Measurements from ENCODE around the gene LDB2.
"Not testable (repeated sequence)": the region's sequence is repeated elsewhere in the genome, so short reads cannot be mapped to it uniquely, and the experiment has no call there.

The LDB2 gene

DNA sequence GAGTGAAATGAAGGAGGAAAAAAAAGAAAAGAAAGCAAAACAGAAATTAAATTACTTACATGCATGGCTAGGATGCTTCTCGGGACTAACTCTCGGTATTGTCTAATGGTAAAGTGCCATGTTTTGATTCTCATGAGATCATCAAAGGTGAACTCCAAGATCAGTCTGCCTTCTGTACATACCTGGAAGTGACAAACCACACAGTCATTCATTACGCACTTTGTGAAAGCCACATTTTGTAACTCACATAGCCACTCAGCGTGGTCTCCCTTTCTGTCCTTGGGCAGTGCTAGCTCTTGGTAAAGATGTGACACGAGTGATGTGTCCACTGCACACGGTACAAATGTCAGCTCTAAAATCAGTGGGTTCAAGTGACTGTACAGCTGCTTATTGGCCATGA is 309.8 kb downstream of the LDB2 start:
- no peak for DNase-seq

DNA sequence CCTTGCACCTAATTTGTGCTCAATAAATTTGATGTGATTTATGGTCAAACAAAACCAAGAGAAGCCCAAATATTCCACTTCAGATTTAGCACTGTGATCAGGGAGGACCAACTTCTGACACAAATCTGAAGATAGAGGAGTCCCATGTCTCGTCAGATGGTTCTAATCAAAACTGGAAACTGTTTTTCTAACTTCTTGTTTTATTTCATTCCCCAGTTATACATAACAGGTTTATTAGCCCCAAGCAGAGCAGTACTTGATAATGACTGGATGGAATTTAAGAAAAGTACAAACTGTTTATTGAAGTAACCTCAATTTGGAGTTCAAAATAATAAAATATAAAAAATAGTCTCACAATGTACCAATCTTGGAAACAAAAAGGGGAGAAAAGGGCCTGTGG is 310.3 kb downstream of the LDB2 start:
- DNase-seq = no peak

DNA sequence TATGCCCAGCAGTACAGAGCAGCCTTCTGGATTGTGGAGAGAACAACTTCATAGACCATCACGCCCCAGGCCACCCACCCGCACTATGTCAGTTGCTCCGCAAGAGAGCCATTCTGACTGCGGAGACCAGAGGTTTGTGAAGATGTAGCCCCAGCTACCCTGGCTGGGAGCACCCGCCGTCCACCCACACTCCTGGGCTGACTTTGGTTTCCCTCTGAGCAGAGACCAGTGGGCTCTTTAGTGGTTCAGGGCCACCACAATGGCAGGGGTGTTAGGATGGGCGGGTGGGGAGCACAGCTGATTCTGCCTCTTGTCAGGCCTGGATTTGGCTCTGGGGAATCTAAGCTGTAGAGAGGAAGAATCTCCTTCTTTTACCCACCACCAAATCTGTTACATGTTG is 313.4 kb downstream of the LDB2 start:
- DNase-seq = no peak

DNA sequence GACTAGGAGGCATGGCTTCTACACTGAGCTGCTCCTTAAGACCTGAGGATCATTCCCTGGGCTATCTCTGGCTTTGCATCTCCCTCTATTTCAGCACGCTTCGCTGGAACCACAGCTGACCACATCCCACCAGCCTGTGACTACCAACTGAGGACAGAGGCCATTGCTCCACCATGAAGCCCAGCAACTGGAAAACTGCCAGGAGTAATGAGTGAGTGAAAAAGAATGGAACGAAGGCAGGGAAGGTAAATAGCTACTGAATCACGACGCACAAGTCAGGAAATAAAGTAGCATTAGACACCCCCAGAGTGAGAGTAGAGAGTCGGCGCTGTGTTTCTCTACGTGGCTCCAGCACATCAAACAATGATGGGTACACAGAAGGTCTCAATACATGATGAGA is 314.7 kb downstream of the LDB2 start:
- no peak for DNase-seq

DNA sequence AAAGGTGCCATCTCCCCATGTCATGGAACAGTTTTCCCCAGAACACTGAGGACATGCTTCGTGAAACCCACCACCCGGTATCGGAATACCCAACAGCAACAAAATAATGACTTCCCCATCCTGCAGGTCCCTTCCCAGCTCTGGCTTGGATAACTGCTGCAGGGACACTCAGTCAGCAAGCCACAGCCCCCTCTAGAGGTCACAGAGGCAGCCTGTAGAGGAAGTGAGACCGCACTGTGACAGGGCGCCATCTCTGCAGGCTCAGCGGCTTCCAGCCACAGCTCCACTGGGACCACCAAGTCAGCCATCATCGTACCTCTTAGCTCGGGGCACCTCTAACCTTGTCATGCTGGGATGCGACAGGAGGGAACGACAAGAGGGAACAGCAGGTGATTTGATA is 315.9 kb downstream of the LDB2 start:
- DNase-seq = no peak

DNA sequence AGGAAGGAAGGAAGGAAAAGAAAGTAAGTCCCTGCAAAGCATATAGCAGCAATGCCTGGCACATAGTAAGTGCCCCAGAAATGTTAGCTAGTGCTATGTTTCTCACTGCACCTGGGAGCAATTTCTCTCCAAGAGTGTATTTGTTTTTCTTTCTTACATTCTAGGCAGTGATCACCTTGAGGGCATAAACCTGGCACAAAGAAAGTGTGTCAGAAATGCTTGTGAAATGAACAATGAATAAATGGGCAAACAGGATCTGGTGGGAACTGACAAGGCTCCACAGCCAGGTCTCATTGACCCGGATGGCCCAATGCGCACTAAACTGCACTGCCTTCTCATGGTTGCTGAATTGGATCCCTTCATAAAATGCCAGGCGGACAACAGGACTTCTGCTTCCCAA is 316.4 kb downstream of the LDB2 start:
- no peak for DNase-seq

DNA sequence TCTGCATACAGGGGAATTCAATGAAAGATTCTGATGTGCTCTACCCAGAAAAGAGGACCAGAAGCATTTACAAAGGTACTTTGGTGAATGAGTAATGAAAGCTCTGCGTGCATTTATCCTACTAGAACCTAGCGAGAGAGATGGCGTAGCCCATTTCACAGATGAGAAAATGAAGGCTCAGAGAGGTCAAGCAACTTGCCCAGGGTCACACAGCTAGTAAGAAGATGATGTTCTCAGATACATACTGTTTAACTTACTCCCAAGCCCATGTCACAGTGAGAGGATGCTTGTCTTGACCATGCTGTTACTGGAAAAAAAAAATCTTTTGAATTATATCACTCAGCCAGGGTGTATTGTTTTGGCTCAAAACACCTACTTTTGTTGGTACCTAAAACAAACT is 317.3 kb downstream of the LDB2 start:
- DNase-seq = no peak

DNA sequence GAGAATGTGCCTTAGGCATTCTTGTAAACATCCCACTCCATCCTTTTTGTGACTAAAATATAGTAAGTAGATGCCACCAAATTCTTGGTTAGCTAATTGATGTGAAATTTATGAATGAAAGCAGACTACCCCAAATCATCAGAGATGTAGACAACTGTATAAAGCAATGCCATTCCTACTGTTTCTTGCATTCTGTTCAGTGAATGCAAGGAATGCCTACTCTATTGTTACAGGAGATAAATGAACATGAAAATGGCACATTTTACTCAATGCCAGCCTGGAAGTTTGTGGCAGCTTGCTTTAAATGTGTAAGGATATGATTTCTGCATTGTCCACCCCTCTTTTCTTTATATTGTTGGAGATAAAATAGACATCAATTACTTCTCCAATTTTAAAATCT is 317.9 kb downstream of the LDB2 start:
- DNase-seq = no peak

DNA sequence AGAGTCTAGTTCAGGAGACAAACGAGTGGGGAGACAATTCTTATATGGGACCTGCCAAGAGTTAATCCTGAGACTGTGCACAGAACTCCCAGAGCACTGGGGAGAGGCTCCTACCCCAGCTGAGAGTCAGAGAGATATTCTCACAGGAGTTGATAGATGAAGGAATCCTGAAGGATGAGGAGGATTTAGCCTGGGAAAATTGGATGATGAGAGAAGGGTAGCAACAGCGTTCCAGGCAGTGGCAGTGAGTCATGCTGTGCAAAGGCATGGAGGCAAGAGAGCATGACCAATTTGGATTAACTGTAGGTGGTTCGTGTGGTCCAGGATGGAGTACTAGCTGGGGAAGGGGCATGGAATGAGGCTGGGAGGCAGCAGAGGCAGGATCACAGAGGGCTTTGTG is 318.6 kb downstream of the LDB2 start:
- DNase-seq = no peak

DNA sequence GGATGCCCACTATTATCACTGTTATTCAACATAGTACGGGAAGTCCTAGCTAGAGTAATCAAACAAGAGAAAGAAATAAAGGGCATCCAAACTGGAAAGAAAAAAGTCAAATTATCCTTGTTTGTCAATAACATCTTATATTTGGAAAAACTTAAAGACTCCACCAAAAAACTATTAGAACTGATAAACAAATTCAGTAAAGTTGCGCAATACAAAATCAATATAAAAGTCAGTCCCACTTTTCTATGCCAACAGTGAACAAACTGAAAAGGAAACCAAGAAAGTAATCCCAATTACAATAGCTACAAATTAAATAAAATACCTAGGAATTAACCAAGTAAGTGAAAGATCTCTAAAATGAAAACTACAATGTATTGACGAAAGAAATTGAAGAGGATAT is 321.3 kb downstream of the LDB2 start:
- DNase-seq = no peak

DNA sequence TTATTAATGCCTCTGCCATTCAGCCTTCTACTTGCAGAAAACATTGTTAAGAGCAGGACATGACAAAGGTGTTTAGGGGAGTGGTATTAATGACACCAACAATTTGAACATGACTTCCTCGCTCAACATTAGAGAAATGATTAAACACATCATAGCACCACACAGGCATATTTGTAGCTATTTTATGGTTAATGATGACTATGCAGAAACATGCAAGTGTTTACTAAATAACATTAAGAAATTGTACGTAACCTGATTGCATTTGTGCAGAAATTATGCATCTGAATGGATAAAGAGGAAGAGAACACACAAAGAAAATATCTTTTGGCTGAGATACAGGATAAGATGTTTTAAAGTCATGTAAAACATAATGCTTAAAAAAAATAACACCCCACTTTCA is 323.5 kb downstream of the LDB2 start:
- no peak for DNase-seq

DNA sequence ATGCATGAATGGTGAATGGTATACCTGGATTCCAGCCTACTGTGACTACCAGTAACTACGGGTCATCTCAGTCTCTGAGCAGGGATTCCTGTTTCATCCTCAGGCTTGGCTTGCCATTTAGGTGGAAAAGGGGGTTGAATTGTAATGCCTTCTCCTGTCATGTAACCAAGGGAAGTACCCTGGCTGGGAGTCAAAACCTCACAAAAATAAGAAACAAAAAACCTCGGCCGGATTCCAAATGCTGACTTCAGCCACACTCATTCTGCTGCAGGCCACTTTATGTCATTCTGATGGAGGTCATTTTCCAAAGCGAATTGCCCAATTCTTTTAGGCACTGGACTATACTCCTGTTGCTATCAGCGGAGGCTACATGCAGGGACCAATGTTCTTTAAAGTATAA is 324.7 kb downstream of the LDB2 start:
- DNase-seq = no peak

DNA sequence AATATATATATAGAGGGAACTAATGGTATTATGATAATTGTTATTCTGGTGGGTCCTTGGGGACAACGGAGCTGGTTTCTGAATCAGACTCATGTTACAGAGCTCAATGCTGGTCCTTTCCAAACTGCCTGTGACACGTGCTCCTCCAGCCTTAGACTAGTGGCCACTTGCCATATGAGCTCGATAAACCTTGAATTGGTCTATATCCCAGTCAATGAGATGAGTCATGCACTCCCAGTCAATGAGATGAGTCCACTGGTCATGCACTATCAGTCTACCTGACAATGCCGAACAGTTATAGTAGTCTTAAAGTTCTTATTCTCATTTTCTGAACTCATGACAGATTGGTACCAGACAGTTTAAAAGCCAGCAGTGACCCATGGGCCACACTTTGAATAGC is 325.2 kb downstream of the LDB2 start:
- no peak for DNase-seq

DNA sequence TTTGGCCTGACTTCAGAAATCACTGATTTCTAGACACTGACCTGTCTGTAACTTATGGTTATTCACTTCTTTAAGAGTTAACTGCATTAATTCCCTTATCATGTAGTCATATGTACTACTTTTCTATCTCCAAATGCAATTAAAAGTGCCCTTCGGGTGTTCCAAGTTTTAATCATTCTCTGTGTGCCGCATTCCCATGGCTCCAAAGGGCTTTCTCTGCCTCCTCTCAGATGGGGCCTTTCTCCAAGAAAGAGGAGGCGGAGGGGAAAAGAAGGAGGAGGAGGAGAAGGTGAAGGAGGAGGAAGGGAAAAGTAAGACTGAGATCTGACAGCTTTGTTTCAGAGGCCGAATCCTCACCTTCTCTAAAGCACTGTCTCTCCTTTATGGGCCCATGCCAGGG is 325.8 kb downstream of the LDB2 start:
- no peak for DNase-seq

DNA sequence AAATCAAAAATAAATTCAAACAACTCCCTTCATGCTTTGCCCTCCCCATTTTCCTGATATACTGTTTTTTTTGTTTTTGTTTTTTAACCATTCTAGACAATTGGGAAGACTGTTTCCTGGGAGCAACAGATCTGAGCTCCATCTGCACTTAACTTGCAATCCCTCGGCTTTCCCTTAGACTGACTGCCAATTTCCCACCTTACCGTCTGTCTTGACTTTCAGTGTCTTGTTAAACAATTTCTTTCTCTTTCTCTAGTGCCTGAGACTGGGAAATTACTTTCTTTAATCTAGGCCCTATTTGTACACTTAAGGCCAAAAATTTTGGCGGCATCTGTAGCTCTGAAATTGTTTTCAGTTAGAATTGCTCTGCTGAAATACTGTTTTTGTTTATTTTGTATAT is 326.3 kb downstream of the LDB2 start:
- DNase-seq = no peak

DNA sequence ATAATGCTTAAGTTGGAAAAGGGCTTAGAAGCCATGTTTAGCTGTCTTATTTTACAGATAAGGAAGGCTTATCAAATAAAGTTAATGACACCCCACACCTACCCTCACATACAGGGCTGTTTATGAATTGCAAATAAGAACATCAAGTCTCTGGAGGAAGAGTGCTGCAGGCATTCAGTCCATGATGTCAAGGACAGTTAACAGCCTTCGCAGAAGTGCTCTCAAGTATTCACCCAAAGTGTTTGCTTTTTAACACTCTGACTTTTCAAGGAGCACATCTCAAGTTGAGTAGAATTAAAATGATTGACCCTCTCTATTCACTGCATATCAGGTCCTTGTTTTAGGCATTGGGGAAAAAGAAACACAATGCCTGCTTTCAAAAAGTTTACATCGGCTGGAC is 328.7 kb downstream of the LDB2 start:
- DNase-seq = no peak

DNA sequence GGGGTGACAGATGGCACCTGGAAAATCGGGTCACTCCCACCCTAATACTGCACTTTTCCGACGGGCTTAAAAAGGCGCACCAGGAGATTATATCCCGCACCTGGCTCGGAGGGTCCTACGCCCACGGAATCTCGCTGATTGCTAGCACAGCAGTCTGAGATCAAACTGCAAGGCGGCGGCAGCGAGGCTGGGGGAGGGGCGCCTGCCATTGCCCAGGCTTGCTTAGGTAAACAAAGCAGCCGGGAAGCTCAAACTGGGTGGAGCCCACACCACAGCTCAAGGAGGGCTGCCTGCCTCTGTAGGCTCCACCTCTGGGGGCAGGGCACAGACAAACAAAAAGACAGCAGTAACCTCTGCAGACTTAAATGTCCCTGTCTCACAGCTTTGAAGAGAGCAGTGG is 341.1 kb downstream of the LDB2 start:
- DNase-seq = not testable (repeated sequence)

DNA sequence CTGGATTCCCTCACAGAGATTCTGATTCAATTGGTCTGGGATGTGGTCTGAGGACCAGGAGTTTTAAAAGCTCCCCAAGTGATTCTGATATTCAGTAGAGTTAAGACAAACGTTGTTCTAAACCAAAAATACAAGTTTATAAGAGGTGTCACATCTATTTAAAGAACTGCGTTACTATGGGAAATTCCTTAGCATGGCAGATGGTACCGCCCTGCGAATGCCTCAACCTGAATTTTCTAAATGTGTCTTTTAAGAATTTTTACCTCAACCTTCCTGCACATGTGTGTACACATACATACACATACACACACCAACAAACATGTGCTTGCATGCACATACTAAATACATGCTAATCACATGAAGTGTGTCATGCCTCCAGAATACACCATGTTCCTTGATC is 343.3 kb downstream of the LDB2 start:
- no peak for DNase-seq

DNA sequence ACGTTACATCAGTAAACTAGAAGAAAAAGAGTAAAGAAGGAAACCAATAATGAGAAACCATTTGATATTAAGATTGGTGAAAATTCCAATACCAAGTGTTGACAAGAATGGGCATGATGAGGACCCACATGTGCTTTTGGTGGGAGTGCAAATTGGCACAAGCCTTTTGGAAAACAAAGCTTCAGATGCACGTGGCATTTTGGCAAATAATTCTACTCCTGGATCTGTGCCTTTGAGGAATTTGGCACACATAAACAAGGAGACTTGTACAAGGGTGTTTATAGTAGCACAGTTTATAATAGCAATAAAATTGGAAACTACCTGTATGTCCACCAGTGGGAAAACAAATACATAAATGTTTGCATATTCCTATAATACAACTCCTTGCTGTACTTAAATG is 347.9 kb downstream of the LDB2 start:
- DNase-seq = no peak

DNA sequence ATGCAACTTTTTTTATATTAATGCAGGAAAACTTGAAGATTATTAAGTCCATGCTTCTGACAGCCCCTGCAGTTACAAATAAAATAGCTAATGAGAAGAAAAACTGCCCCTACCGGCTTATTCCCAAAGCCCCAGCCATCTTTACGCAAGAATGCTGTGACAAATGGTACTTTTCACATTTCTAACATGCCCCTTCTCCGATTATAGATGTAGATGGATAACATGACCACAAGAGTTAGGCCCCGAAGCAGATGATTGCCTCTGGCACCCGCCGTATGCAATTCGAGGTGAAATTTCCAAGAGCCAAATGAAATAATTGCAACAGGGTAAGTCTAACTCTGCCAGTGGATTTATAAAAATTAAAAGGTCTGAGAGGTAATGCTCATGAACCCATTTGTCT is 352.8 kb downstream of the LDB2 start:
- no peak for DNase-seq

DNA sequence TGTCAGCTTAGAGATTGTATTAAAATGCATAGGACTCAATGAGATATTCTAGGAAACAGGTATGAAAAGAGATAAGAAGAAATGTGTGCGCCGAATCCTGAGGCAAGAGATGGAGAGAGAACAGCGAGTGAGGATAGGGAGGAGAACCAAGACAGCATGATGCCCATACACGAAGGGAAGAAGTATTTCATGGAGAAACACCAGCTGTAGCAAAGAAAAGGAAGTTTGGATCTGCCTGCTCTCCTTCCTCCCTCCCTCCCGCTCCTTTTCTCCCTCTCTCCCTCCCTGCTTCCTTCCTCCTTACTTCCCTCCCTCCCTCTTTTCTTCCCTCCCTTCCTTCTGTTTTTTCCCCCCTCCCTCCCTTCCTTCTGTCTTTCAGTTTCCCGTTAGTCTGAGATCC is 353.6 kb downstream of the LDB2 start:
- no peak for DNase-seq

DNA sequence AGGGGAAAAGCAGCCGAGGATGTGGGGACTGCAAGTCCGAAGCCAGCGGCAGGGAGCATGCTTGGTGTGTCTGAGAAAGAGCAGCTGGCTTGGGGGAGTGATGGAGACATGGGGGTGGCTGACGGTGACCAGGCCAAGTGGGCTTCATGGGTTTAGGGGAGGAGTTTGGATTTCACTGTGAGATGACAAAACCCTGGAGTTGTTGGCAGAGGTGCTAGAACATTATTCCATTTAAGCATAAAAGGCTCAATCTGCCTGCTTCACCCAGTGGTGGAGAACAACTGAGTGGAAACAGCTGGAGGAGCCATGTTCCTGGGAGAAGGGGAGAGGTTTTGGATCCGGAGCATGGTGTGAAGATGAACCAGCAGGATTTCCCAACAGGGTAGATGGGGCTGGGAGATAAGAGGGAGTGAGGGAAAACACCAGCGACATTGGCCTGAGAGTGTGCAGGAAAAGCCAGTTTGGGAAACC is 354.2 kb downstream of the LDB2 start:
- no peak for DNase-seq

DNA sequence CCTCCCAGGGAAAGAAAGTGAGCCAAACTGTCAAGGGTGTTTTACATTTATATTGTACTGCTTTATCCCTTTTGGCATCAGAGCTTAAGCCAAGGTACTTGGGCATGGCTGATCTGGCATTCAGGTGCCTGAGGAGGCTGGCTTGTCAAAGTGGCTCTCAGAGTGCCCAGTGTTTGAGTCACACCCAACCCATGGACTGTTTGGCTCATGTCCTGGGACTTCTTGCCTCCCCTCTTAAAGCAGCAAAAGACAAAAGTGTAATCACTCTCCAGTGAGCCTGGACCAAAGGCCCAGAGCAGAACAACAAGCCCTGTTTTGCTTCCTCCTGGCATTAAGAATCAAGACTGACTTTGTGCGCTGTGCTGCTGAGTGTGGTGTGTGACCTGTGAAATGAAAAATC is 360.5 kb downstream of the LDB2 start:
- no peak for DNase-seq

DNA sequence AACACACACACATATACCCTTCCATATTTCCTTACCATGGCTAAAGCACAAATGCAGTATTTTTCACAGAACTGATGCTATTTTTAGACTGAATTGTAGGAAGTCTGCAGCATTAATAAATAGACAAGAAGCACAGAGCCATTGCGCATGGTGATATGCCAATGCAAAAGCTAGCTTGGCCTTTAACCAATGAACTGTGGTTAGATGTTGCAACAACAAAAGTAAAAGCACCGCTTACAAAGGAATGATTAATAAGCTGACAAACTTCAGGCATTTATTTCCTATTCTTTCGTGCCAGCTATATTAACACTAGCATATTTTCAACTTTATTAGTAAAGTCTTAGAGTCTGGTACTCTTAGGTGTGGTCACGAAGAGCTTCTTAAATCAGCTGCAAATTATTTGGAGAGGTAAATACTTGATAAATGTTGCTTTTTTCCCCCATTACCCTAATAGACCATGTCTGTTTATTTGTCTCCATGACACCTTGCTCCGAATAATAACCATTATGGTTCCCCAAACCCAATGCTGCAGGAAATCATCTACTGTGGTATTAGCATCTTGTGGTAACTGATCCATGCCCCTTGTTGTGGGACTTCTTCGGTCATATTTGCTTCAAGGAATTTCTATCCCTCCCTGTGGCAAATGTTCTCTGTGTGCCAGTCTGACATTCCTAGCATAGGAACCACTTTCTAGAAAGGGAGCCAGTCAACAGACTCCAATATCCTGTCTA is 366.0 kb downstream of the LDB2 start:
- no peak for DNase-seq
